ENCODE data around the gene TMEM200A. TPM values are rescaled to one million over a fixed set of nuclear protein-coding genes. Genes with fewer than 3 reads are reported as not detected.

TMEM200A gene
- total and polyA plus RNA-seq, 2 donors (not counting 3 experiments of a cell fraction or from before 2014, with no cell fraction given): 0.58 to 0.75 TPM

GRCh38 chr6:130364224-130364780 lies 1.5 kb upstream of the TMEM200A start:
- intact Hi-C loops (cut with micrococcal nuclease) (no loop called here), dilution Hi-C loops (cut with MboI; ENCODE audit: extremely low pct_ligation_motif_present, low sequenced_read_pairs) (no loop called here)
- Histone ChIP-seq H4K20me1 (replicated peaks; ENCODE audit: control insufficient read depth, extremely low read depth, insufficient read depth, low read length) (no peaks in the 10 kb centered on the region), H3K4me1 (ENCODE audit: control insufficient read depth, extremely low read depth, insufficient read depth, low read length) (peaks cover 6% of the 10 kb centered on the region), H3K27ac (ENCODE audit: insufficient read depth, low read depth, low read length) (no peak overlapping the region), H3K27me3 (ENCODE audit: control insufficient read depth in 2 of 2, insufficient read depth in 2 of 2, low read length in 2 of 2) (peaks cover 22 to 30% of the 10 kb centered on the region in 2 experiments), H3K9me1 (replicated peaks; ENCODE audit: control insufficient read depth, extremely low read depth, insufficient read depth, low read length) (no peaks in the 10 kb centered on the region), H2AFZ (ENCODE audit: low read depth, low read length) (no peak overlapping the region), H3K4me2 (ENCODE audit: insufficient read depth, low read length) (no peak overlapping the region), H3K9me3 (replicated peaks; ENCODE audit: control insufficient read depth, insufficient read depth, low read length) (no peaks in the 10 kb centered on the region), H3K9ac (replicated peaks; ENCODE audit: extremely low read depth, insufficient read depth, low read length) (no peak overlapping the region), H3K36me3 (ENCODE audit: control insufficient read depth in 2 of 2, extremely low read depth in 1 of 2, insufficient read depth in 2 of 2, low read length in 2 of 2) (no peaks in the 10 kb centered on the region), H3K79me2 (ENCODE audit: control insufficient read depth, insufficient read depth, low read length) (no peaks in the 10 kb centered on the region), H3K4me3 (replicated peaks in 1 of 3; ENCODE audit: insufficient read depth in 1 of 3, low read depth in 1 of 3, low read length in 3 of 3) (no peak overlapping the region)
- CTCF ChIA-PET: interaction anchor here (1.2 to 5.9 kb wide), 2 partner anchors 334 to 335 kb away, joined by 5 to 161 read pairs; no protein-coding TSS in a partner anchor
- TF ChIP-seq GATA2 (IDR thresholded peaks at IDR 0.05; ENCODE audit: insufficient read depth, insufficient read length, low read depth, low read length) (no peak), JUN (IDR thresholded peaks at IDR 0.05; ENCODE audit: borderline replicate concordance, insufficient read depth, insufficient read length, low read depth) (peak; percentile 12)
- BruUV-seq (replicated peaks): no TSS peak
- FAIRE-seq: no peak
- POLR2A ChIA-PET: no interaction called here
- no peak for DNase-seq (ENCODE audit: low read depth, low spot score)

- TF ChIP-seq EZH2 (IDR thresholded peaks at IDR 0.05; ENCODE audit: borderline replicate concordance, low read depth, low read length, severe bottlenecking): peak; percentile 55
- TF ChIP-seq GATA2 (IDR thresholded peaks at IDR 0.05; ENCODE audit: insufficient read depth, insufficient read length, low read depth, low read length): no peak
- TF ChIP-seq CTCF (IDR thresholded peaks at IDR 0.05; ENCODE audit: extremely low read depth in 1 of 2, insufficient read depth in 1 of 2, low read depth in 1 of 2, low read length in 2 of 2): peak in 1 of 2 donors; percentile 24
- TF ChIP-seq MYC (IDR thresholded peaks at IDR 0.05; ENCODE audit: low read depth, low read length): no peak
- BruUV-seq (replicated peaks): TSS peak; percentile 21
- Histone ChIP-seq H4K20me1 (replicated peaks; ENCODE audit: control insufficient read depth, extremely low read depth, insufficient read depth, low read length) (no peaks in the 10 kb centered on the region), H2AFZ (ENCODE audit: low read depth, low read length) (peak overlapping the region; percentile 94), H3K9me1 (replicated peaks; ENCODE audit: control insufficient read depth, extremely low read depth, insufficient read depth, low read length) (no peaks in the 10 kb centered on the region), H3K27ac (ENCODE audit: insufficient read depth, low read depth, low read length) (no peak overlapping the region), H3K4me2 (ENCODE audit: insufficient read depth, low read length) (peak overlapping the region; percentile 86), H3K36me3 (ENCODE audit: control insufficient read depth in 2 of 2, extremely low read depth in 1 of 2, insufficient read depth in 2 of 2, low read length in 2 of 2) (no peaks in the 10 kb centered on the region), H3K9ac (replicated peaks; ENCODE audit: extremely low read depth, insufficient read depth, low read length) (peak overlapping the region; percentile 44), H3K4me3 (replicated peaks in 1 of 3; ENCODE audit: insufficient read depth in 1 of 3, low read depth in 1 of 3, low read length in 3 of 3) (peak overlapping the region; percentile 43 to 72 (median 66)), H3K27me3 (ENCODE audit: control insufficient read depth in 2 of 2, insufficient read depth in 2 of 2, low read length in 2 of 2) (peaks cover 22 to 34% of the 10 kb centered on the region in 2 experiments), H3K79me2 (ENCODE audit: control insufficient read depth, insufficient read depth, low read length) (no peaks in the 10 kb centered on the region), H3K9me3 (replicated peaks; ENCODE audit: control insufficient read depth, insufficient read depth, low read length) (no peaks in the 10 kb centered on the region), H3K4me1 (ENCODE audit: control insufficient read depth, extremely low read depth, insufficient read depth, low read length) (peaks cover 6% of the 10 kb centered on the region)
- POLR2A ChIA-PET: no interaction called here
- FAIRE-seq: no peak
- intact Hi-C loops (cut with micrococcal nuclease) (loop anchor here (5.0 kb wide), 1 partner anchor 316 kb away; no protein-coding TSS in a partner anchor), dilution Hi-C loops (cut with MboI; ENCODE audit: extremely low pct_ligation_motif_present, low sequenced_read_pairs) (no loop called here)
- peak; percentile 9 for DNase-seq (ENCODE audit: low read depth, low spot score)
- CTCF ChIA-PET: interaction anchor here (0.6 to 5.9 kb wide), 18 partner anchors 29 to 493 kb away, joined by 3 to 161 read pairs (median 4); no protein-coding TSS in a partner anchor
These were observed 539 bp downstream of the TMEM200A start for GRCh38 chr6:130366107-130367005.

Measured in endothelial cell of umbilical vein (primary cell).